Epithelial cell of proximal tubule (primary cell): ENCODE results near the gene ARL5C. TPM values are rescaled to one million over a fixed set of nuclear protein-coding genes. Genes with fewer than 3 reads are reported as not detected.
"Not testable (repeated sequence)": the region's sequence is repeated elsewhere in the genome, so short reads cannot be mapped to it uniquely, and the experiment has no call there.

Source experiments
- DNase-seq: peaks from one replicate; pipeline ENCODE4 v3.0.0-alpha.2; 2011; ENCODE audit warnings: low read depth
- H3K4me3 ChIP-seq: 2 replicates; pipeline ENCODE4 v1.5.1; 2011; ENCODE audit warnings: low read depth, mild to moderate bottlenecking, low read length
- CTCF ChIP-seq: conservative IDR thresholded peaks from 2 replicates; pipeline ENCODE4 v1.5.1; 2012; ENCODE audit warnings: low read depth, mild to moderate bottlenecking, low read length
- total RNA-seq: library from RNA; depleted of rRNA; stranded (reverse); fragments of >200 nt; gene quantifications from 2 replicates; pipeline ENCODE4 v1.2.3, GENCODE V29; 2015

ARL5C gene
- total RNA-seq, 1 donor from 2014 or later = not detected

- DNase-seq = no peak
- H3K4me3 ChIP-seq = no peak overlapping the region
- TF ChIP-seq CTCF = no peak
Observed at GRCh38 chr17:39131616-39132015, 34.3 kb downstream of the ARL5C start.

- no peak for DNase-seq
- TF ChIP-seq CTCF = no peak
- H3K4me3 ChIP-seq = no peak overlapping the region
Observed at GRCh38 chr17:39130205-39130604, 35.8 kb downstream of the ARL5C start.

- not testable (repeated sequence) for DNase-seq
Observed at GRCh38 chr17:39129544-39129943, 36.4 kb downstream of the ARL5C start.

GRCh38 chr17:39126436-39126835 lies 39.5 kb downstream of the ARL5C start:
- no peak for DNase-seq
- H3K4me3 ChIP-seq = no peak overlapping the region
- TF ChIP-seq CTCF = no peak

More at GRCh38 chr17:39129544-39129943, 36.4 kb downstream of the ARL5C start:
- H3K4me3 ChIP-seq = not testable (repeated sequence)

- no peak for DNase-seq
- H3K4me3 ChIP-seq = no peak overlapping the region
- no peak for TF ChIP-seq CTCF
Observed at GRCh38 chr17:39125143-39125875, 40.7 kb downstream of the ARL5C start.

- DNase-seq = no peak
- TF ChIP-seq CTCF = no peak
- no peak overlapping the region for H3K4me3 ChIP-seq
Observed at GRCh38 chr17:39123627-39124026, 42.3 kb downstream of the ARL5C start.

GRCh38 chr17:39122991-39123390 lies 43.0 kb downstream of the ARL5C start:
- no peak for DNase-seq
- no peak for TF ChIP-seq CTCF
- H3K4me3 ChIP-seq = no peak overlapping the region

GRCh38 chr17:39121919-39122318 lies 44.0 kb downstream of the ARL5C start:
- not testable (repeated sequence) for DNase-seq, H3K4me3 ChIP-seq
